NCI-H2227 (cell line): ENCODE measurements around the gene TSSC4.

Experiments
- DNase-seq: peaks from one replicate; lab custom pipeline; 2025; ENCODE audit not compliant: unreplicated experiment; lab: John Stamatoyannopoulos, UW

The TSSC4 gene

DNA sequence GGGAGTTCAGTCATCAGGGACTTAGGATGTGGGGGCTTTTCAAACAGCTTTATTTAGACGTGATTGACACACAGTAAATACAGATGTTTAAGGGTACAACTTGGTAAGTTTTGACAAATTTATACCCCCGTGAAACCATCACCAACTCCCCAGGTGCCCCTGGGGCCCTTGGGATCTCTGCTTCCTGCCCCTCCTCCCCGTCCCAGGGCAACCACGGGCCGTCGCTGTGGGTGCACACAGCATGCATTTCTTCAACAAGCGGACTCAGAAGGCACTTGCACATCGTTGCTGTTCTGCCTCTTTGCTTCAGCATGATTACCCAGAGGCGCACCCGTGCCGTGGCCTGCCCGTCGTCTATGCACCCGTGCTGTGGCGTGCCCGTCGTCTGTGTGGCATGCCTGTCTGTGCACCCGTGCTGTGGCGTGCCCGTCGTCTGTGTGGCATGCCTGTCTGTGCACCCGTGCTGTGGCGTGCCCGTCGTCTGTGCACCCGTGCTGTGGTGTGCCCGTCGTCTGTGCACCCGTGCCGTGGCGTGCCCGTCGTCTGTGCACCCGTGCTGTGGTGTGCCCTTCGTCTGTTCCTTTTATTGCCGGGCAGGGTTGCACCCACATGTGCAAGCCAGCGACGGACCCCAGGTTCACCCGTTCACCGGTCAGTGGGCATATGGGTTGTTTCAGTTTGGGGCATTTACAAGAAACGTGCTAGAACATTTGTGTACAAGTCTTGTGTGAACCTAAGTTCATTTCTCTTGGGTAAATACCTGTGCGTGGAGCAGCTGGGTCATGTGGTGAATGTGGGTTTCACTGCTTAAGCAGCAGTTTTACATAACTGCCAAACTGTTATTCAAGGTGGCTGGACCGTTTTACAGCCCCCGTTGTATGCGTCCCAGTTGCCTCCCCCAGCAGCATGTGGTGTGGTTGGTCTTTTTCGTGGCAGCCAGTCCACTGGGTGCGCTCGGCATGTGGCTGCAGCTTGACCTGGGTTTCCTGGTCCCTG, 15.1 kb upstream of the TSSC4 start:
- DNase-seq, result no peak

- no peak for DNase-seq
Measured at GRCh38 chr11:2386591-2386990, 14.0 kb upstream of the TSSC4 start.

DNA sequence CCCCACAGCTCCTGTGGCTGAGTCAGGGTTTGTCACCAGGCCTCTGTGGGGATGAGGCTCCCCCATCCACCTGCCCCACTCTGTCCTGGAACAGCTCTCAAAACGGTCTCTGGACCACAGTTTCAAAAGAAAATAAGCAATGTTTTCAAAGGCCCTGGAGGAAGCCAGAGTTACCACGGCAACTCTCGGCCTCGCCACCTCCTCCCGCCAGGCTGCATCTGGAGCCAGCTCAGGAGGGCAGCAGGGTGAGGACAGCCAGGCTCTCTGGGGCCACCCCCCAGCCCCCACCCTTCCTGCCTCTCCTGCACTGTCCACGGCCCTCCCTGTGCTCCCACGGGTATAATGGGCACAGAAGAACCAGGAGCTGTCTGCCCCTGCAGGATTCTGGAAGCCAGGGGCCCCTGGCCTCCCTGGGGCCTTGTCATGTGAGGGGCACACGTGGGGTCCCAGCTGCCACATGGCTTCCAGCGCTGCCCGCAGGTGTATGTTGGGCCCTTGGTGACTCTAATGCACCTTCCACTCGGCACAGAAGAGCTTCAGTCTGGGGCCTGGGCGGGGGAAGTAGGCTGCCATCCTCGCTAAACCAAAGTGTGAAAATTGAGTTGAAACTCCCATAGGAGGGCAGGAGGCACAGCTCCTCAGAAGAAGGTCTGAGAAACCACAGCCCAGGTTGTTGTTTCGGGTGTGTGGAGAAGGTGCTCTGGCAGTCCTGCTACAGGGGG, 13.1 kb upstream of the TSSC4 start:
- no peak for DNase-seq

- no peak for DNase-seq
Measured at GRCh38 chr11:2388431-2389376, 11.8 kb upstream of the TSSC4 start.

DNA sequence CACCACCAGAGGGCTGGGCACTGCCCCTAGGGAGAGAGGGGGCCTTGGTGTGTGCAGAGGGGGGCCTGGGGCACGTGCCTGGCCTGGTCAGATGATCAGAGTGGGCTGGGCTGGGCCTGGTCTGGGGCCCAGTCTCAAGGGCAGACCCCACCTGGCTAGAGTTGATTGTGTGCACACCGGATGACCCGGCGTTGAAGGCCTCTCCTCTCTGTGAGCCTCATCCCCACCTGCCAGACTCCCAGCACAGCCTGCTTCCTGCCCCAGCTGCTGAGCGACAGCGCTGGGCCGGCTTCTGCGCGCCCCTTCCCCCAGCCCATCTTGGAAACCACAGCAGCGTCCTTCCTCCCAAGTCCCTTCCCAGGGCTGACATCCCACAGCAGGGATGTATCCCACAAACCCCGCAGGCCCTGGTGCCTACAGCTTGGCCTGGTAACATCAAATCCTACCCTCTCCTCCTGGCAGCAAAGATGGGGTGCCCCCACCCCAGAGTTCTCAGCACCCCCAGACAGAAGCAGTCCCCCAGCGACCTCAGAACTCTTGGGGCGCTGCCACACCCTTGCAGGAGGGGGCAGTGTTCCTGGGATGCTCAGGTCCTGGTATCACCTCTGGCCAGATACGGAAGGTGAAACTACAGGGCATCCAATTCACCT, 11.0 kb upstream of the TSSC4 start:
- no peak for DNase-seq

GRCh38 chr11:2390091-2390724, 10.3 kb upstream of the TSSC4 start:
- no peak for DNase-seq

DNA sequence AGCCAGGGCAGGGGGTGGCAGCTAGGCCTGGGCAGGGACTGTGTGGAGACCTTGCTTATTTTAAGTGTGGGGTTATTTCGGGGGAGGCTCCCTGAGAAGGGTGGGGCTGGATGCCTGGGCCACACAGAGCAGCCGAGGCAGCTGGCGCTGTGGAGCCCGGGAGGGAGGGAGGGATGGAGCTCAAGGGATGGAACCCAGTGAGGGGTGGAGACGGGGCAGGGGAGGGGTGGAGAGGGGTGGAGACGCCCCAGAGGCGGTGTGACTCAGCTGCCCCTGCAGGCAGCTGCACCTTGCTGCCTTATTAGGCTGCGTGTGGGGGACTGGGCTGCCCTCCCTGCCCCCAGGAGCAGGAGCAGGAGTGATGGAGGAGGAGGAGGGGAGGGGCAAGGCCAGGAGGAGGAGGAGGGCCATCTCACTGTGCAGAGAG, 9.8 kb upstream of the TSSC4 start:
- DNase-seq, result peak; percentile 56

GRCh38 chr11:2391181-2391975, 9.2 kb upstream of the TSSC4 start:
- no peak for DNase-seq

DNA sequence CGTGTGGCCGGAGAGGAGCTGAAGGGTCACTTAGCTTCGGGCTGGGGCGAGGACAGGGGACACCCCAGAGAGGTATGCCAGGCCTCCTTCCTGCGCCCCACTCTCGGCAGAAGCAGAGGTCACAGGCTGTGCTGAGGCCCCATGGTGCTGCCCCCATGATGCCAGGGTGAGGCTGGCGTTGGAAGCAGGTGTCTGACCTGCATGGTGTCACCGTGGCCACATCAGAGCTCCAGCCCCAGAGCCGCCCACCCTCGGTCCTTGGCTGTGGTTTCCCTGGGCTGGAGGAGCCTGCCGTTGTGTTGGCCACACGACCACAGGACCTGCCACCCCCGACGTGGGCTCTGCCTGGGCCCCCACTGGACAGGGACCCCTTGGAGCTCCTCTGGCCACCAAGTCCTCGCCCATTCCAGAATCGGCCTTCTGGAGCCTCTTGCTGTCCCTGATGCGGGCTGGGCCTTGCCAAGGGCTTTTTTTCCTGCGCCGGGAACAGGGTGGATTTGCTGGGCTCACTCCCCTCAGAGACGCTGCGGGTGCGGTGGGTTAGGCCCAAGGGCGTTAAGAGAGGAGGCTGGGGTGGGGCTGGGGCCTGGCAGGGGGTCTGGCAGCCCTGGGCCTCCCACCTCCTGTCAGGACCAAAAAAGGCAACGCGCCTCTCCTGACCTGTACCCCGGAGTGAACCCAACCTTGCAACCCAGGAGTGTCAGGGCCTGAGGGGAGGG, 8.2 kb upstream of the TSSC4 start:
- DNase-seq, result no peak

GRCh38 chr11:2393111-2393868, 7.3 kb upstream of the TSSC4 start:
- DNase-seq, result no peak

DNA sequence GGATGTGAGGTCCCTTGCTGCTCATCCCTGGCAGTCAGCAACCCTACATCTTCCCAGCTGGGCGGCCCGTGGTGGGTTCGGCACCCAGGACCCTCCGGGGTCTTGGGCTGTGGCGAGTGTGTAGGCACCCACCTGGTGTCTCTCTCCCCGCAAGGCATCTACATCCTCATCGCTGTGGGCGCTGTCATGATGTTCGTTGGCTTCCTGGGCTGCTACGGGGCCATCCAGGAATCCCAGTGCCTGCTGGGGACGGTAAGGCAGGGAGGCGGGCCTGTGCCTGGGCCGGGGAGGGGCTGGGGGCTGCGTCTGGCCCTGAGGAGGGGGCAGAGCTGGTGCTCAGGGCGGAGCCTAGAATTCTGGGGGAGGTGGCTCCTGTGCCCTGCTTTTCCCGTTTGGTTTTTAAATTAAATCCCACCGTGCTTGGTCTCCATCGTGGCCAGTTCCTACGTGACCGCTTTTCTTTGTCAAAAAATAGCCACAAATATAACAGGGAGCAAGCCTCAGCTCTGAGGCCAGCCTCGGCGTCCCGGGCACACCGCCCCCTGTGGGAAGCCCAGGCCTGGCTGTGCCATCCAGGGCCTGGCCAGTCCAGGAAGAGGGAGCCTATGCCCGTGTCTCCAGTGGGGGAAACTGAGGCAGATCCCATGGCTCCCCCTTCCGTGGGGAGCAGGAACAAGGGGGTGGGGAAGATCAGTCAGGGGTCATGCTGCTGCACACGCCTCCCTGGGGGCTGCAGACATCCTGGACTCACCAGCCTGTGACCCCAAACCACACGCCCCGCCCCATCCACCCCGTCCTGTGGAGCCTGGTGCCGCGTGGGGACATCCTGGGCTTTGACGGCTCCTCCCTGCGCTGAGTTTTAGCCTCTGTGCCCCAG, 6.4 kb upstream of the TSSC4 start:
- DNase-seq, result no peak

- no peak for DNase-seq
Measured at GRCh38 chr11:2394818-2395105, 5.8 kb upstream of the TSSC4 start.

DNA sequence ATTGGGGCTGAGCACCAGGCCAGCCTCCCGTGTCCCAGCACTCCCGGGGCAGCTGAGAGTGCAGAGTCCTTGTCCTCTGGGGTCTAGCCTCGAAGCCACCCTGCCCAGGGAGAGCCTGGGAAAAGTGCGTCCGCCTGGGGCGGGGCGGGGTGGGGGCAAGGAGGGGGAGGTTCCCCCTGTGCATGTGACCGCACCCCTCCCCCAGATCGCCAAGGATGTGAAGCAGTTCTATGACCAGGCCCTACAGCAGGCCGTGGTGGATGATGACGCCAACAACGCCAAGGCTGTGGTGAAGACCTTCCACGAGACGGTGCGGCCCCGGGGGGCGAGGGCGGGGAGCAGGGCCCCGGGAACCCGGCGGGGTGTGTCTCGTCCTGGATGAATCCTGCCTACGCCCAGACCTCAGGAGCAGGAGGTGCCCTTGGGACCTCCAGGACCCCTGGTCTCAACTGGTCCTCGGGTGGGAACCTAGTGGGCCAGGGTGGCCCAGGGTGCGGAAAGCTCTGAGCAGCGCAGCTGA, 5.3 kb upstream of the TSSC4 start:
- DNase-seq, result no peak

- no peak for DNase-seq
Measured at GRCh38 chr11:2395856-2396255, 4.7 kb upstream of the TSSC4 start.

- DNase-seq, result no peak
Measured at GRCh38 chr11:2396471-2396870, 4.1 kb upstream of the TSSC4 start.

- no peak for DNase-seq
Measured at GRCh38 chr11:2397005-2397404, 3.5 kb upstream of the TSSC4 start.
